Adrenal gland (tissue), 5 donors: Measurements from ENCODE around the gene PFKM.

Experiments
- CTCF ChIP-seq, 6 experiments: fragments of 450-650 bp in 4 of 6; fragments of 200-600 bp in 2 of 6; sonication (generic) in 1 of 6; IDR thresholded peaks; 1 replicate in 5 of 6; 2 replicates in 1 of 6; pipeline versions ENCODE4 v1.5.1 to v1.8.0; 2016 to 2021; ENCODE audit warnings: antibody characterized with exemption in 6 of 6, mild to moderate bottlenecking in 2 of 6, moderate library complexity in 1 of 6
- POLR2A ChIP-seq, 2 donors: fragments of 450-650 bp; IDR thresholded peaks; one replicate each; pipeline ENCODE4 v1.6.1; 2017; ENCODE audit warnings: antibody characterized with exemption in 2 of 2, mild to moderate bottlenecking in 2 of 2, moderate library complexity in 1 of 2
- donor health status: DM: no; HTN: no; CAD: no.

- no peak for TF ChIP-seq POLR2A (IDR thresholded peaks at IDR 0.05)
- no peak for TF ChIP-seq CTCF (IDR thresholded peaks at IDR 0.05)
Measured at GRCh38 chr12:48164451-48164850, 45.3 kb downstream of the PFKM start.
